A673 (cell line): ENCODE measurements around the gene CYP2E1. TPM values are rescaled to one million over a fixed set of nuclear protein-coding genes. Genes with fewer than 3 reads are reported as not detected.

Source experiments
- BruUV-seq: library from RNA; stranded (reverse); fragments of 400-500 nt; replicated peaks from 2 replicates; lab custom pipeline; 2021; lab: Mats Ljungman, UMichigan
- CTCF ChIA-PET: fragments of 300-600 bp; sonication (Branson Sonifier 250); formaldehyde crosslinking; loops from one replicate; lab custom pipeline; 2022; ENCODE audit warnings: antibody characterized with exemption; lab: Charles Lee
- POLR2A ChIA-PET: fragments of 300-600 bp; sonication (Branson Sonifier 250); formaldehyde crosslinking; loops from one replicate; lab custom pipeline; 2022; ENCODE audit warnings: antibody characterized with exemption; ENCODE audit not compliant: low non-redundant PET; lab: Charles Lee
- DNase-seq: peaks from one replicate; pipeline ENCODE4 v3.0.0-alpha.2; 2015; ENCODE audit warnings: low spot score
- H3K27ac ChIP-seq: fragments of 200-600 bp; sonication (generic); 2 replicates; pipeline ENCODE4 v1.5.1; 2016; ENCODE audit warnings: mixed run types, low read depth, mild to moderate bottlenecking, mixed read lengths, antibody characterized with exemption, low read length; ENCODE audit not compliant: poor library complexity, severe bottlenecking
- H3K27me3 ChIP-seq: fragments of 200-600 bp; sonication (generic); replicated peaks from 2 replicates; pipeline ENCODE4 v1.6.1; 2017; ENCODE audit warnings: mixed run types, low read depth, mild to moderate bottlenecking, mixed read lengths, antibody characterized with exemption, low read length; ENCODE audit not compliant: insufficient read depth, poor library complexity
- H3K36me3 ChIP-seq: fragments of 200-600 bp; sonication (generic); 2 replicates; pipeline ENCODE4 v1.6.1; 2016; ENCODE audit warnings: mixed run types, mild to moderate bottlenecking, mixed read lengths, antibody characterized with exemption, low read length; ENCODE audit not compliant: insufficient read depth, poor library complexity, severe bottlenecking
- H3K4me1 ChIP-seq: fragments of 200-600 bp; sonication (generic); 2 replicates; pipeline ENCODE4 v1.6.1; 2017; ENCODE audit warnings: mixed run types, mild to moderate bottlenecking, mixed read lengths, antibody characterized with exemption, low read length; ENCODE audit not compliant: insufficient read depth, poor library complexity, severe bottlenecking
- H3K4me3 ChIP-seq: fragments of 200-600 bp; sonication (generic); 2 replicates; pipeline ENCODE4 v1.5.1; 2016; ENCODE audit warnings: low read depth, mixed run types, mild to moderate bottlenecking, mixed read lengths, low read length; ENCODE audit not compliant: poor library complexity, severe bottlenecking
- H3K9me3 ChIP-seq: fragments of 200-600 bp; sonication (generic); 2 replicates; pipeline ENCODE4 v1.6.1; 2016; ENCODE audit warnings: mixed run types, low read depth, mild to moderate bottlenecking, mixed read lengths, antibody characterized with exemption, low read length; ENCODE audit not compliant: poor library complexity, severe bottlenecking
- EZH2 ChIP-seq: fragments of 200-600 bp; sonication (generic); IDR thresholded peaks from 2 replicates; pipeline ENCODE4 v1.6.1; 2017; ENCODE audit warnings: borderline replicate concordance, low read depth, mild to moderate bottlenecking, mixed read lengths, antibody characterized with exemption, low read length; ENCODE audit not compliant: poor library complexity, severe bottlenecking
- intact Hi-C: fragments of 100-400 bp; cut with micrococcal nuclease; formaldehyde crosslinking; loops from one replicate; pipeline ENCODE4 v1.10.0; 2022; ENCODE audit not compliant: unreplicated experiment
- total RNA-seq: library from RNA; stranded (reverse); gene quantifications from 2 replicates; pipeline ENCODE4 v1.2.3, GENCODE V29; 2021
- TF ChIP-seq, protein P1 (sequence below): fragments of 300-800, 200-600 bp; sonication (generic); conservative IDR thresholded peaks from 2 replicates; pipeline ENCODE4 v1.5.1; 2017; ENCODE audit warnings: low read depth, mild to moderate bottlenecking, antibody characterized with exemption, low read length, moderate library complexity, mixed read lengths

The CYP2E1 gene
- total RNA-seq, 1 experiment from 2014 or later: 0.49 TPM

DNA sequence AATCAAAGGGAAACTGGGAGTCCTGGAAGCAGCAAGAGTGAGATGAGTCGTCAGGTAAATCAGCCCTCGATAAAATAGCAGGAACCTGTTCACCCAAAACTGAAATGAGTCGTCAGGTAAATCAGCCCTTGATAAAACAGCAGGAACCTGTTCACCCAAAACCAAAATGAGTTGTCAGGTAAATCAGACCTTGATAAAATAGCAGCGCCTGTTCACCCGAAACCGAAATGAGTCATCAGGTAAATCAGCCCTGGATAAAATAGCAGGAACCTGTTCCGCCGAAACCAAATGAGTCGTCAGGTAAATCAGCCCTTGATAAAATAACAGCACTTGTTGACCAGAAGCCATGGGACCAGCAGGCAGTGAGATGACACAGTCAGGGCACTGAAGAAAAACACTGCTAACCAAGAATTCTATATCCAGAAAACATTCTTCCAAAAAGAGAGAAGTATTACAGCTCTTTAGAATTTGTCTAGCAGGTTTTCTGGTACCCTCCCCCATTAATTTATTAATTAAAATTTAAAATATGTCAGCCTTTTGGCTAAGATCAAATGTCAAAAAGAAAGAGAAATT, 3.4 kb upstream of the CYP2E1 start:
- BruUV-seq: no TSS peak
- H3K27ac ChIP-seq: no peak overlapping the region
- H3K9me3 ChIP-seq: peaks cover 4% of the 10 kb centered on the region
- TF ChIP-seq, protein P1, sequence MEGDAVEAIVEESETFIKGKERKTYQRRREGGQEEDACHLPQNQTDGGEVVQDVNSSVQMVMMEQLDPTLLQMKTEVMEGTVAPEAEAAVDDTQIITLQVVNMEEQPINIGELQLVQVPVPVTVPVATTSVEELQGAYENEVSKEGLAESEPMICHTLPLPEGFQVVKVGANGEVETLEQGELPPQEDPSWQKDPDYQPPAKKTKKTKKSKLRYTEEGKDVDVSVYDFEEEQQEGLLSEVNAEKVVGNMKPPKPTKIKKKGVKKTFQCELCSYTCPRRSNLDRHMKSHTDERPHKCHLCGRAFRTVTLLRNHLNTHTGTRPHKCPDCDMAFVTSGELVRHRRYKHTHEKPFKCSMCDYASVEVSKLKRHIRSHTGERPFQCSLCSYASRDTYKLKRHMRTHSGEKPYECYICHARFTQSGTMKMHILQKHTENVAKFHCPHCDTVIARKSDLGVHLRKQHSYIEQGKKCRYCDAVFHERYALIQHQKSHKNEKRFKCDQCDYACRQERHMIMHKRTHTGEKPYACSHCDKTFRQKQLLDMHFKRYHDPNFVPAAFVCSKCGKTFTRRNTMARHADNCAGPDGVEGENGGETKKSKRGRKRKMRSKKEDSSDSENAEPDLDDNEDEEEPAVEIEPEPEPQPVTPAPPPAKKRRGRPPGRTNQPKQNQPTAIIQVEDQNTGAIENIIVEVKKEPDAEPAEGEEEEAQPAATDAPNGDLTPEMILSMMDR: no peak
- TF ChIP-seq EZH2: no peak
- DNase-seq: no peak
- intact Hi-C loops: loop anchor here (5.0 kb wide), 1 partner anchor 196 kb away; no protein-coding TSS in a partner anchor
- no peaks in the 10 kb centered on the region for H3K36me3 ChIP-seq
- CTCF ChIA-PET: no interaction called here
- no peak overlapping the region for H3K4me3 ChIP-seq
- H3K4me1 ChIP-seq: no peaks in the 10 kb centered on the region
- H3K27me3 ChIP-seq: peaks cover 82% of the 10 kb centered on the region
- POLR2A ChIA-PET: no interaction called here

DNA sequence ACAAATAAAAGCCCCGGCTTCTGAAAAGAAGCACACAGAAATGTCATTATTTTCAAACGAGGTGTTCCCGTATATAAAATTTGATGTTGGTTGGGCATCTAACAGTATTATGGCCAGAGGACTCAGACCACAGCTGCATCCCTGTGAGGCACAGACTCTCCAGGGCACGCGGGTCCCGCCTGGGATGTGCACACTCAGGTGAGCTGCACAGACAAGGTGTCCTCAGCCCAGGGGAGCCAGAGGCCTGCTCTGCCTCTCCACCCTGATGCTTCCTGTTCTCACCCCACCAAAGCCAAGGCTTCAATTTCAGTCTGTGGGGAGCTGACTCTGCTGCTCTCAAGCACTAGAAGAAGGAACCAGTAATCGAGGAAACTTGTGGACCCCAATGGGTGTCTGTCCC, 1.7 kb upstream of the CYP2E1 start:
- no peak for DNase-seq
- Histone ChIP-seq H3K27me3 (peaks cover 95% of the 10 kb centered on the region), H3K9me3 (peaks cover 4% of the 10 kb centered on the region), H3K4me3 (no peak overlapping the region), H3K36me3 (no peaks in the 10 kb centered on the region), H3K27ac (no peak overlapping the region), H3K4me1 (no peaks in the 10 kb centered on the region)
- no TSS peak for BruUV-seq
- intact Hi-C loops: no loop called here
- ChIA-PET CTCF (no interaction called here), POLR2A (no interaction called here)
- TF ChIP-seq, protein P1: no peak
- no peak for TF ChIP-seq EZH2

DNA sequence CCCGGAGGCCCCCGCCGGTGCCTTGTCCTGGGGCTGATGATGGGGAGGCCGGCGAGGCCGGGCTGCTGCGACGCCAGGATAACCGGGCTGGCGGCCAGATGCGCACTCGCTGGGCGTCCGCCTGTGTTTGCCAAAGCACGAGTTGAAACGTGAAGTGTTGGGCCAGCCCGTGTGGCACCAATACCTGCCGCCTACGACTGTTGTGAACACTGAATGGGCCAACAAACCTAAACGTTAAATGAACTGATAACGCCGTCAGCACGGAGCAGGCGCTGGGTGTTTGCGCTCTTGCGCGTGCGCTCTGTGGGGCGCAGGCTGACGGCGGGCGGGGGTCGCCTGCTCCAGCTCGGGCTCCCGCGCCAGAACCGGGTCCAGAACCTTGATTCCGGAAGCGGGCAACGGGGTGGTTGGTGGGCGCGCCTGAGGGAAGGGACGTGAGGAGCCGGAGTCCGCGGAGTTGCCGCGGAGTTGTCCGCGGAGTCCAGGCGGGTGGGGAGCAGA, 658 bp downstream of the CYP2E1 start:
- CTCF ChIA-PET: no interaction called here
- Histone ChIP-seq H3K4me3 (no peak overlapping the region), H3K9me3 (peaks cover 4% of the 10 kb centered on the region), H3K4me1 (no peaks in the 10 kb centered on the region), H3K36me3 (no peaks in the 10 kb centered on the region), H3K27ac (no peak overlapping the region), H3K27me3 (peaks cover 96% of the 10 kb centered on the region)
- no peak for DNase-seq
- TF ChIP-seq, protein P1: no peak
- TF ChIP-seq EZH2: no peak
- POLR2A ChIA-PET: no interaction called here
- intact Hi-C loops: no loop called here
- BruUV-seq: no TSS peak
